GM10248 (cell line): ENCODE data around the gene ASPRV1.

ENCODE experiments used
- CTCF ChIA-PET: fragments of 300-600 bp; sonication (Branson Sonifier 250); formaldehyde crosslinking; extraction: SDS; loops from one replicate; lab custom pipeline; 2021; ENCODE audit warnings: antibody characterized with exemption; lab: Yijun Ruan, JAX
- POLR2A ChIA-PET: fragments of 350-650 bp; sonication (Branson Sonifier 250); formaldehyde crosslinking; extraction: SDS; loops from one replicate; lab custom pipeline; 2020; ENCODE audit warnings: antibody characterized with exemption; lab: Yijun Ruan, JAX
- DNase-seq: peaks from one replicate; pipeline ENCODE4 v3.0.0; 2012; ENCODE audit errors: extremely low spot score
- CTCF ChIP-seq: IDR thresholded peaks from 2 replicates; pipeline ENCODE4 v1.5.1; 2012; ENCODE audit warnings: mild to moderate bottlenecking, low read depth; ENCODE audit errors: extremely low read depth, missing control alignments, control extremely low read depth

The ASPRV1 gene

GRCh38 chr2:69961496-69961895 lies at the start of gene ASPRV1:
Gene ASPRV1 (minus strand): TSS chr2:69961631. CDS start chr2:69961436, 195 bp downstream.
- ChIA-PET CTCF (no interaction called here), POLR2A (no interaction called here)
- TF ChIP-seq CTCF = no peak
- DNase-seq = no peak

- DNase-seq = no peak
- POLR2A ChIA-PET = no interaction called here
- CTCF ChIA-PET = interaction anchor here (0.7 to 4.0 kb wide), 12 partner anchors 12 to 149 kb away, joined by 3 to 13 read pairs (median 3); partner anchors contain the start of gene MXD1
- no peak for TF ChIP-seq CTCF
These were observed 49.2 kb upstream of the ASPRV1 start for GRCh38 chr2:70010576-70011111.

- CTCF ChIA-PET = interaction anchor here (0.7 to 4.0 kb wide), 12 partner anchors 12 to 150 kb away, joined by 3 to 13 read pairs (median 3); partner anchors contain the start of gene MXD1
- DNase-seq = no peak
- POLR2A ChIA-PET = no interaction called here
- TF ChIP-seq CTCF = no peak
These were observed 48.5 kb upstream of the ASPRV1 start for GRCh38 chr2:70009762-70010575.

- CTCF ChIA-PET = interaction anchor here (0.9 to 4.0 kb wide), 3 partner anchors 22 to 63 kb away, joined by 3 to 13 read pairs (median 4); no protein-coding TSS in a partner anchor
- no peak for DNase-seq
- POLR2A ChIA-PET = no interaction called here
- TF ChIP-seq CTCF = no peak
These were observed 46.9 kb upstream of the ASPRV1 start for GRCh38 chr2:70008290-70008689.

GRCh38 chr2:70007151-70007550 lies 45.7 kb upstream of the ASPRV1 start:
- DNase-seq = no peak
- CTCF ChIA-PET = interaction anchor here (1.0 to 4.0 kb wide), 3 partner anchors 8 to 34 kb away, joined by 3 to 13 read pairs (median 3); no protein-coding TSS in a partner anchor
- POLR2A ChIA-PET = interaction anchor here (0.7 kb wide), 1 partner anchor 27 kb away, joined by 3 read pairs; no protein-coding TSS in a partner anchor
- no peak for TF ChIP-seq CTCF

- TF ChIP-seq CTCF = no peak
- no peak for DNase-seq
- POLR2A ChIA-PET = no interaction called here
- CTCF ChIA-PET = no interaction called here
These were observed 45.0 kb upstream of the ASPRV1 start for GRCh38 chr2:70006447-70006784.
